SHP77 (cell line): Measurements from ENCODE around the gene CDV3.
"Not testable (repeated sequence)": the region's sequence is repeated elsewhere in the genome, so short reads cannot be mapped to it uniquely, and the experiment has no call there.

Experiments used
- DNase-seq, 2 experiments: peaks; one replicate each; lab custom pipeline; 2025; lab: John Stamatoyannopoulos, UW

The CDV3 gene, protein sequence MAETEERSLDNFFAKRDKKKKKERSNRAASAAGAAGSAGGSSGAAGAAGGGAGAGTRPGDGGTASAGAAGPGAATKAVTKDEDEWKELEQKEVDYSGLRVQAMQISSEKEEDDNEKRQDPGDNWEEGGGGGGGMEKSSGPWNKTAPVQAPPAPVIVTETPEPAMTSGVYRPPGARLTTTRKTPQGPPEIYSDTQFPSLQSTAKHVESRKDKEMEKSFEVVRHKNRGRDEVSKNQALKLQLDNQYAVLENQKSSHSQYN

DNA sequence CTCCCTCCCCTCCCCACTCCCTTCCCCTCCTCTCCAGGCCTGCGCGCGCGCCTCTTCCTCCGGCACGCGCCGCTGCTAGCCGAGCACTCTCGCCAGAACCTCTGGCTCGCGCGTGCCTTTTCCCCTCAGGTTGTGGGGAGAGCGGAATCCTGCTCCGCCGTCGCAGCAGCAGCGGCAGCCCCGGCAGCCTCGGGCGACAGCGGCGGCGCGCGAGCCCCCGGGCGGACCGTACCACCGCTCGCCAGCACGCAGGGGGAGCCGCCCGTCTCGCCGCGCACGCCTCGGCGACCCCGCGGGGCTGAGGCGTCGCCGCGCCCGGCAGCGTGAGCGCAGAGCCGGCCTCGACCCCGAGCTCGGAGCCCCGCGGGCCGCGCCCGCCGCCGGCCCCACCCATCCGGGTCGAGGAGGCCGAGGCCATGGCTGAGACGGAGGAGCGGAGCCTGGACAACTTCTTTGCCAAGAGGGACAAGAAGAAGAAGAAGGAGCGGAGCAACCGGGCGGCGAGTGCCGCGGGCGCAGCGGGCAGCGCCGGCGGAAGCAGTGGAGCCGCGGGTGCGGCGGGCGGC is at the start of gene CDV3:
Gene CDV3, plus strand, starts transcription at position 58 of the 566 bp plus-strand sequence. Its CDS starts 359 bp downstream, at position 417.
- DNase-seq, result no peak

DNA sequence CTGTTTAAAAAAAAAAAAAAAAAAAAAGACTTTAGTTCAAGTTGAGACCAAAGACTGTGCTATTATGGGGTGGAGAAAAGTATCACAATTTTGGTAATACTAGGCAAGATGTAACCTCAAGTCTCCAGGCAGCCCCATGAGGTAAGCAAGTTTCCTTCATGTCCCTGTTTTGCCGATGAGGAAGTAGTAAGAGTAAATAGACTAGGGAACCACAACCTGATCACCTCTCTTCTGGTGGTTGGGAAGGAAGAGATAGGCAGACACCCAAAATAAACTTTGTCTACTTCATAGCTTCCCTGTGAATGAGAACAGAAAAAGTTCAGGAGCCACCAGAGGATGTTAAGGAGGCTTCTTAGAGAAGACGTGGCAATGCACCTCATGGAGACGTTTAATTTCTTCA is 49.7 kb upstream of the CDV3 start:
- DNase-seq, result not testable (repeated sequence)

DNA sequence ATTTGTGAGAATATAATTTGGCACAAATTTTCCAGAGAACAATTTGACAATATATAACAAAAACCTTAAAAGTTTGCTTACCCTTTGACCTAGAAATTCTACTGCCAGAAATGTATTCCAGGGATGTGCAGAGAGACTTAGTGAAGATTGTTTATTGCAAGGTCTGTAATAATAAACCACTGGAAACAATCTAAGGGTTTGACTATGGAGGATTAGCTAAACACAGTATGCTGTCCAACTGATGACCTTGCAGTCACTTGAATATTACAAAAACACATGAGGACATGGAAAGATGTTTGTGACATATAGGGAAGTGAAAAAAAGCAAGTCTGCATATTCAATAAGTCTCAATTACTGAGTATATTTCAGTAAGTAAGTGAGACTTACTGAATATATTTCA is 48.1 kb upstream of the CDV3 start:
- no peak for DNase-seq

DNA sequence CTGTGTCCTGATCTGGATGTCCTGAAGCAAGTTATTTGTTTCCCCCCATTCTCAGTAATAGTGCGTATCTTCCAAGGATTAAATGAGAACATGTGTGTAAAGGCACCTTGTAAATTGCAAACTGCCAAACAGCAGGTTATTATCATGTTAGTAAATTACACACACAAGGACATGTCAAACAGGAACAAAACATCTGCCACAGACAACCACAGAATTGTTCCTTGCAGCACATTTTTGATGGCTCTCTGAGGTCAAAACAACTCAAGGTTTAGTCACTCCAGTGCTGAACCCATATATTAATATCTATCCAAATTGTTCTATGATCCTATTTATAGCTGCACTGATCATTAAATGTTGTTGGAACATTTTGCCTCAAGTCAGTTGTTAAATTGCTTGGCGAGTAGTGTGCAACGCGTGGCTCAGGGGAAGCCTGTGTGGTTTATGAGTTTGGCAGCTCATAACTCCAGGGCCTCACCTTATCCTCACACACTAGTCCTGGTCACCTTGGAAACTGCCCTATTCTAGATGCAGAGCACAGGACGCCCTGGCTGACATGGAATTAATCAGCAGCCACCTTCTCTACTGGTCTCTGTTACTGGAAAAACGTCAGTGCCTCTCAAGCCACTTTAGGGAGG is 46.3 kb upstream of the CDV3 start:
- peak in 1 of 2 experiments; percentile 9 for DNase-seq

DNA sequence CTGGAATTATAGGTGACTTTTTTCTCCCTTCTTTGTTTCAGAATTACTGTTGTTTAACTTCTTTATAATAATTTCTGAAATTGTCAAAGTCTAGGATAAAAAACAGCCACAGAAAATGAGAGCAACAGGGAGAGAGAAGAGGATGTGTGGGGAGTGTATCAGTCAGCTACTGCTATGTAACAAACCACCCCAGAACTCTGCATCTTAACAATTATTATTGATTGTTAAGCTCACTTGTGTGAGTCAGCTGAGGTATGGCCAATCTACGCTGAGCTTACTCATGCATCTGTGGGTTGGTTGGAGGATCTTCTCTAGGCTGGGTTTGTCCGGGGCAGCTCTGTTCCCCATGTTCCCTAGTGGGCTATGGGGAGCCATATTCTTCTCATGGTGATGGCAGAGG is 43.7 kb upstream of the CDV3 start:
- no peak for DNase-seq

DNA sequence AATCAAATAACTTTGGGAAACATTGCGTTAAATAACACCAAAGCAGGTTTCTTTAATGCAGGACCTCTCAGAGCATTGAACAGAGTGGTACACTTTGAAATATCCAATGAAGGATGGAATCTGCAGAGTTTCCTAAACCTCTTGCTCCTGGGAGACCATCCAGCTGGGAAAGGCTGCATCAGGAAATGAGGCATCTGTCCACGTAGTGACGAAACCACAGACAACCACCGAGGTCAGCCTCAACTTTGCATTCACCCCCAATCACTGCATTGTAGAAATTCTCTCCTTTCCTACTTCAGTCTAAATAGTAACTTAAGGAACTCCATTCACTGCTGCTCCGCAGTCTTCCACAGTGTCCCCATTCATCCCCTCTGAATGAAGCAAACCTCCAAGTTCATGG is 41.5 kb upstream of the CDV3 start:
- DNase-seq, result no peak

DNA sequence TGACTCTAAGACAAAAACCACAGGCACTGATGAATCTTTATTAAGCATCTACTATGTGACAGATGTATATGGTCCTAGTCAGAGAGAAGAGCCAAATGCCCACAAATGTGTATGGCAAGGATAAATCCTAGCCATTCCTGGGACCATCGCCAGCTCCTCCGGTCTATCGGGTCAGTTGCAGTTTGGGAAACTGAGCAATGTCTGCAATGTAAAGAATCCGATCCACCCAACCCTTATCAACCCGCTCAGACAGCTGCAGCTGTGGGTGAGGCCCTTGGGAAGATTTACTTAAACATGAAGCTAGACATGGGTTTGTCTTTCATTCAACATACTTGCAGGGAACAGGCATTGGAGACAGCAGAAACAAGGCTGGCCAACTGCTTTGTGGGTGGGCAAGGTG is 40.5 kb upstream of the CDV3 start:
- no peak for DNase-seq

DNA sequence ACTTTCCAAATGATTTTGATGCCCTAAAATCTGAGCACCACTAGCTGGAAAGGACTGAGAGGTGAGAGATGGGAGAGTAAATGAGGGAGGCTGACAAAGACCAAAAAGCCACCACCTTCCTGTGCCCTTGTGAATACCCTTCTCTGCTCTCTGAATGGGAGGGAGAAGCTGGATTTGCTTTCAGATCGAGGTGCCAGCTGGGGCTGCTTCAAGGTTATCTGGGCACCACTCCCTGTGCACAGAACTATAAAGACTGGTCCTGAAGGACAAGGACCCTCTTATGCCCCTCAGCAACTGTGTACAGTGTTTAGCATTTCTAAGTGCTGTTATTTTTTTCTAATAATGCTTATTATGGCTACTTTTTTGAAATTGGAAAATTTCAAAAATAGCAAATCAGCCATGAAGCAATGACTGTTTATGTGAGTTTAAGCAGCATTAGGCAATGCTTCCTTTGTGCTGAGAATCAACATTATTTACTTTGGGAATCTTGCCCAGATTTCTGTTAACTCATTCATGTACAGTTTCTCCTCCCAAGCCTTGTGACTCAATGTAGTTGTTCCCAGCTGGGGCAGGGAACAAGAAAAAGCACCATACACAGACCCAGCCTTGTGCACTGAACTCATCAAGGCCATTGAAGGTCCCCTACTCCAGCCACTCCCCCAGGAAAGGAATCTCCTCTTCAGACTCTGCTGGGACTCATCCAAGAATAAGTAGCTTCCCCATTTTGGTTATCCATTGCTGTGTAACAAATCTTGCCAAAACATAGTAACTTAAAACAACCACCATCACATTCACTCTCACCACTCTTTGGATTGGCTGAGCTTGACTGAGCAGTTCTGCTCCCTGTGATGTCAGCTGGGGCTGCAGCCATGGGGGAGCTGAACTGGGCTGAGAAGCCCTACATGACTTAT is 37.3 kb upstream of the CDV3 start:
- no peak for DNase-seq

DNA sequence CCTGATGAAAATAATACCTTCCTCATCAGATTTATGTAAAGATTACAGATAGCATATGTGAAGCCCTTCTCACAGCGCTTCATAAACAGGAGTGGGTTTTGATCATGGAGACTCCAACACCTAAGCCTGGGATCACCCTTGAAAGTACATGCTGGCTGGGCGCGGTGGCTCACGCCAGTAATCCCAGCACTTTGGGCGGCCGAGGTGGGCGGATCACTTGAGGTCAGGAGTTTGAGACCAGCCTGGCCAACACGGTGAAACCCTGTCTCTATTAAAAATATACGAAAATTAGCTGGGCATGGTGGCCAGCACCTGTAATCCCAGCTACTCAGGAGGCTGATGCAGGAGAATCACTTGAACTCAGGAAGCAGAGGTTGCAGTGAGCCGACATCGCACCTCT is 36.4 kb upstream of the CDV3 start:
- not testable (repeated sequence) for DNase-seq

DNA sequence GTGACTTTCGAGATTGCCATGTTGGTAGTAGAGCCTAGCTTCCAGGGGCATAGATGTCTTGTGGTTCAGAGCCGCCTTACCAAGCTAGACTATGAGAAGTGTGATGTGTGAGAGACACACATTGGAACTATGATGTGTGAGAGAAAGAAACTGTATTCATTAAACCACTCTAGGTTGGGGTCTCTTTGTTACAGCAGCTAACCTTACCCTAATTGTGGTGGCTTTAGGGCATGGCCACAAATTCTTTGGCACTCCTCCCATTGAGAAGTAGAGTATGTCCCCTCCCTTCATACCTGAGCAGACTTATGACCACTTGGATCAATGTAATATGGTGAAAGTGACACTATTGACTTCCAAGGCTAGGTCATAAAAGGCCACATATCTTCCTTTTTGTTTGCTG is 35.3 kb upstream of the CDV3 start:
- DNase-seq, result no peak

DNA sequence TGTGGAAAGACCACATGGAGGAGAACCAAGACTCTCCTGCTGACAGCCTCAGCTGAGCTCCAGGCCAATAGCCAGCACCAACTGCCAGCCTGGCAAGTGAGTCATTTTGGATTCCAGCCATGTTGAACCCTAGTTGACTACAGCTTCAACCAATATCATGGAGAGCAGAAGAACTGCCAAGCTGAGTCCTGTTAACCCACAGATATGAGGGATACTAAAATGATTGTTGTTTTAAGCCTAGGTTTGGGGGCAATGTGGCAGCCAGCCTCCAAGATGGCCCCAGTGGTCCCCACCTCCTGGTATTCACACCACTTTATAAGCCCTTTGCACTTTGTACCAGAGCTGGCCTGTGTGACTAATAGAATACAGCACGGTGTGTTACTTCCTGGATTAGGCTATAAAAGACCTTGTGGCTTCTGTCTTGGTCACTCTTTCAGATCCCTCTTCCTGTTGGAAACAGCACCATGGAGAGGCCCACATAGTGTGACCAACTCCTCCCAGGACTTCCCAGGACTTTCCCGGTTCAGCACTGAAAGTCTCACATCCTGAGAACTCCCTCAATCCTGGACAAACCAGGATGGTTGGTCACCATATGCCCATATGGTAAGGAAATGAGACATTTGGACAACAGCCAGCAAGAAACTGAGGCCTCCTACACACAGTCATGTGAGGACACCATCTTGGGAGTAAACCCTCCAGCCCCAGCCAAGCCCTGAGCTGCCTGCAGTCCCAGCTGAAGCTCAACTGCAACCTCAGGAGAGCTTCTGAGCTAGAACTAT is 32.4 kb upstream of the CDV3 start:
- DNase-seq, result no peak

DNA sequence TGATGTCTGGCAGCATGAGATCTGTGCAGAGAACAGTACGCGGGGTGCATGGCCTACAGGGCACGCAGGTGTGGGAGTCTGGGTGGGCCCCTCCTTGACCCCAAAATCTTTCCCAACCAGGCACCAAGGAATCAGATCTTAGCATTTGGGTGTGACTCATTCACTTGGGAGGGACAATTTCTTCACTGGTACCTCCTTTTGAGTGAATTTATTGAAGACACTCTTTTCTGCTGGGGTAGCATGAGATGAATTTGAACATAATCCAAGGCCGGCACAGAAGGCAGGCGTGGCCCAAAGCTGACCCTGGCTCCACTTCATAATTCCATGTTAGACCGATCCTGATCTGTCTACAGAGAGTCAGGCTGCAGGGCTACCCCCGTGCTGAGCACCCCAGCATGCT is 30.6 kb upstream of the CDV3 start:
- DNase-seq, result no peak

DNA sequence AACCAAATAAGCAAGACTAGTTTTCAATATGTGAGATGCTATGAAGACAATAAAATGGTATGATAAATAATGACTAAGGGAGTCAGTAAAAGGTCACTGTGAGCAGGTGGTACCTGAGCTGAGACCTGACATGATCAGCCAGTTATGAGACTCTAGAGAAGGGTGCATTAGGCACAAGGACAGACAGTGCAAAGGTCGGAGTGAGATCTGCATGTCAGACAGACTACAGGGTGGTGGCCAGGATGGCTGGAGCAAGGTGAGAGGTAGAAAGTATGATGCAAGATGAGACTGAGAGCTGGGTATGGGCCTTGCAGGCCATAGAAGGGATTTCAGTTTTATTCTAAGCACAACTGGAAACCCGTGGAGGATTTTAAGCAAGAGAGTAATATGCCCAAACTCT is 28.5 kb upstream of the CDV3 start:
- not testable (repeated sequence) for DNase-seq

DNA sequence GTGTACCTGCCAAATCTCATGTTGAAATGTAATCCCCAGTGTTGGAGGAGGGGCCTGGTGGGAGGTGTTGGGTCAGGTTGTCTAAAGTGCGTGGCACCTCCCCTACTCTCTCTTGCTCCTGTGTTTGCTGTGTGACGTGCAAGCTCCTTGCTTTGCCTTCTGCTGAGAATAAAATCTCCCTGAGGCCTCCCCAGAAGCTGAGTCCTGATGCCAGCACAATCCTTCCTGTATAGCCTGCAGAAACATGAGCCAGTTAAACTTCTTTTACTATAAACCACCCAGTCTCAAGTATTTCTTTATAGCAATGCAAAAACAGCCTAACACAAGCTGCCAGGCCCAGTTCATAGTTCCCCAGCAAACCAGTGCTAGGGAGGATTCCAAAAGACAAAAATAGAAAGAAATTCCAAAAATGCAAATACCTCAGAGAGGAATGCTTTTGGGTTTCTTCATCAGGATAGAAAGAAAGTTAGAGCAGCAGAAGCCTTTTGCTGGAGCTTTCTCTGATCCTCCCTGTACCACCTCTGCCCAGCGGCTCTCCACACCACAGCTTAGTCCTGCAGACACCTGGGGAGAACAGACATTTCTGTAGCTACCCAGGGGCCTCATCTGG is 25.9 kb upstream of the CDV3 start:
- no peak for DNase-seq

DNA sequence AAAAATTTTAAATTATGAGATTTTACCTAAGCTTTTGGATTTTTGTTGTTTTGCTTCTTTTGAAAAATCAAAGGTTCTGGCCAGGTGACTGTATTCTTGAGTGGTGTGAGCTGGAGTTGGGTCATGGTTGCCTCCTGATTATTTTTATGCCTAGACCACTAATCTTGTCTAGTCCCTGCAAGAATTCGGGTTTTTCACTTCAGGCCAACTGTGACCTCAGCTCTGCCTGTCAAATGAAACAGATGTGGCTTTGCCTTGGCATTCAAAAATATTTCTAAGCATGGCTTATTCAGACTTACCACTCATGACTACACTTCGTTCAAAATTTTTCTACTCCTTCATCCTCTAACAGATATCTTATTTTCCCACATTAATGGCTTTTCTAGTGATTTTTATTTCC is 25.4 kb upstream of the CDV3 start:
- no peak for DNase-seq

DNA sequence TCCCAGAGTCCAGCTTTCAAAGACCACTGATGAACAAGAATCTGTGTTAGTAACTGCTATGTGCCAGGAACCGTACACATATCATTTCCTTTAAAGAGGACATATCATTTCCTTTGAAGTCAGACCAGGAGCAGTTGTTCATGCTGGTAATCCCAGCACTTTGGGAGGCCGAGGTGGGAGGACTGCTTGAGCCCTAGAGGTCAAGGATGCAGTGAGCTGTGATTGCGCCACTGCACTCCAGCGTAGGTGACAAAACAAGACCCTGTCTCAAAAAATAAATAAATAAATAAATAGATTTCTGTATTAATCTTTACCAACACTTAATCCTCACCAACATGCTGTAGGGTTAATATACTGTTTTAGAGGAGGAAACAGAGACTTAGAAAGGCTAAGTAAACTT is 23.9 kb upstream of the CDV3 start:
- DNase-seq, result no peak

DNA sequence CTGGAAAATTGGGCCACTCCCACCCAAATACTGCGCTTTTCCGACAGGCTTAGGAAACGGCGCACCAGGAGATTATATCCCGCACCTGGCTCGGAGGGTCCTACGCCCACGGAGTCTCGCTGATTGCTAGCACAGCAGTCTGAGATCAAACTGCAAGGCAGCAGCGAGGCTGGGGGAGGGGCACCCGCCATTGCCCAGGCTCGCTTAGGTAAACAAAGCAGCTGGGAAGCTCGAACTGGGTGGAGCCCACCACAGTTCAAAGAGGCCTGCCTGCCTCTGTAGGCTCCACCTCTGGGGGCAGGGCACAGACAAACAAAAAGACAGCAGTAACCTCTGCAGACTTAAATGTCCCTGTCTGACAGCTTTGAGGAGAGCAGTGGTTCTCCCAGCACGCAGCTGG is 21.9 kb upstream of the CDV3 start:
- not testable (repeated sequence) for DNase-seq

DNA sequence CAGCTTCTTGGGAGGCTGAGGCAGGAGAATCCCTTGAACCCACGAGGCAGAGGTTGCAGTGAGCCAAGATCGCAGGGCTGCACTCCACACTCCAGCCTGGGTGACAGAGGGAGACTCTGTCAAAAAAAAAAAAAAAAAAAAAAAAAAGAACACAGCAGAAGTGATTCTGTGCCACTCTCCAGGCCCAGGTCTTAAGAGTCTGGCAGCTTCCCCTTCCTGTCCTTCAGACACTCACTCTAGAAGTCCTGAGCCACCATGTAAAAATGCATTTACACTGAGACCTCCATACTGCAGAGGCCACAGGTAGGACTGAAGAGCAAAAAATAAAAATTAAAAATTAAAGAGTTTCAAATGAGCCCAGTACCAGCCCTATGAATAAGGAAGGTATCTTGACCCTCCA is 11.8 kb upstream of the CDV3 start:
- no peak for DNase-seq

DNA sequence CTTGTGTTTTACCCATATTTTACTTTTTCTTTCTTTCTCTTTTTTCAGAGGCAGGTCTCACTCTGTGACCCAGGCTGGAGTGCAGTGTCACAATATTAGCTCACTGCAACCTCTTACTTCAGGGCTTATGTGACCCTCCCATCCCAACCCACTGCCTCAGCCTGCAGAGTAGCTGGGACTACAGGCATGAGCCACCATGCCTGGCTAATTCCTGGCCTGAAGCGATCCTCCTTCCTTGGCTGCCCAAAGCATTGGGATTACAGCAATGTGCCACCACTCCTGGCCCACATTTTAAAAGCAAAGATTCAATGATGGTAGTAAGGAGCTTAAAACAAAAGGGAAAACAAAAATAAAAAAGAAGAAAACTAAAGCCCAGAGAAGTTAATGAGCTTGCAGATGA is 11.1 kb upstream of the CDV3 start:
- no peak for DNase-seq

DNA sequence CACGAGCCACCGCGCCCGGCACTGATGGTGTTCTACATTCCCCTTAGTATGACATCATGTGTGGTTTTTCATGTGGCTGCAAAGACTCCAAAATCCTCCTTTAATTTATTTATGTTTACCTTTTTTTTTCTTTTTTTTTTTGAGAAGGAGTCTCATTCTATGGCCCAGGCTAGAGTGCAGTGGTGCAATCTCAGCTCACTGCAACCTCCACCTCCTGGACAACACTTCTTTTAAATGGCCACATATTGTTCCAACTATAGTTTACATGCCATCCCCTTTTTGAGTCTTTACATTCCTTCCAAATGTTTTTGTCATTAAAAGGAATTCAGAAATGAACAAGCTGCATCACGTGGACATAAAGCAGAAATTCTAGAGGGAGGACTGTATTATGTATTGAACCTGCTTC is 10.3 kb upstream of the CDV3 start:
- DNase-seq, result no peak

DNA sequence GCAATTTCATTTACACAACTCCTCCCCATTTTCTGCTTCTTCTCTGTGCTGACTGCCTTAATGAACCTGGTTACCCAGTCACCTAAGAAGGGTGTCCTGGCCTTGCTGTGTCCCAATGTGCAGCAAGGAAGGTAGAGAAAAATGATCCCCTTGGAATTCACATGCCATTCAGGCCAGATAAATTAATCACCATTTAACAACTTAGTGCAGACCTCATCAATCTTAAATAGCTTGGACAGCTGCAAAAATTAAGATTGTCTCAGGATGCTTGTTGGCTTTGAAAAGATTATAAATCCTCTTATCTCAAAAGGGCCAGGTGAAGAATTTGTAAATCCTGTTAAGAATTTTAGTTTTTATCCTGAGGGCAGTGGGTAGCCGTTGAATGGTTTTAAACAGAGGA is 9.7 kb upstream of the CDV3 start:
- no peak for DNase-seq
